CD4-positive, CD25-positive, alpha-beta regulatory T cell (primary cell): ENCODE data around the gene THSD7B. TPM values are rescaled to one million over a fixed set of nuclear protein-coding genes. Genes with fewer than 3 reads are reported as not detected.

Source experiments
- ATAC-seq, 2 donors: fragments of 150-1000 bp; cut with Tn5 transposase; one replicate each; pipeline ENCODE4 v1.10.0; 2021; ENCODE audit warnings: low read depth in 2 of 2, moderate number of reproducible peaks in 2 of 2, moderate library complexity in 1 of 2
- DNase-seq, 3 donors: peaks; one replicate each; pipeline versions ENCODE4 v3.0.0 to v3.0.0-alpha.2; 2012 to 2022; ENCODE audit warnings: mixed read lengths in 1 of 3
- H3K27ac ChIP-seq: one replicate; pipeline ENCODE4 v1.7.0; 2013; ENCODE audit warnings: mild to moderate bottlenecking, low read length; ENCODE audit not compliant: insufficient read depth, poor library complexity, severe bottlenecking
- H3K27me3 ChIP-seq: one replicate; pipeline ENCODE4 v1.7.0; 2013; ENCODE audit warnings: low read length; ENCODE audit not compliant: control insufficient read depth, insufficient read depth
- H3K36me3 ChIP-seq: one replicate; pipeline ENCODE4 v1.7.0; 2013; ENCODE audit warnings: mild to moderate bottlenecking, low read length, moderate library complexity; ENCODE audit not compliant: control insufficient read depth, insufficient read depth
- H3K4me1 ChIP-seq: 2 replicates; pipeline ENCODE4 v1.7.0; 2013; ENCODE audit warnings: mild to moderate bottlenecking, low read length; ENCODE audit not compliant: insufficient read depth, control insufficient read depth, poor library complexity, severe bottlenecking
- H3K4me3 ChIP-seq: one replicate; pipeline ENCODE4 v1.7.0; 2013; ENCODE audit warnings: low read depth, mild to moderate bottlenecking, low read length, moderate library complexity
- H3K9me3 ChIP-seq, 2 experiments: 1 replicate in 1 of 2; 2 replicates in 1 of 2; pipeline ENCODE4 v1.7.0; 2013; ENCODE audit warnings: low read length in 2 of 2, mild to moderate bottlenecking in 1 of 2, moderate library complexity in 1 of 2; ENCODE audit not compliant: control insufficient read depth in 2 of 2
- H3K27ac Mint-ChIP-seq, 3 donors: one replicate each; pipeline ENCODE4 v1.8.0; 2020 to 2022; ENCODE audit warnings: mild to moderate bottlenecking in 3 of 3, mixed read lengths in 3 of 3, moderate library complexity in 2 of 3
- H3K27me3 Mint-ChIP-seq: one replicate; pipeline ENCODE4 v1.8.0; 2022; ENCODE audit warnings: mild to moderate bottlenecking, mixed read lengths
- H3K36me3 Mint-ChIP-seq: one replicate; pipeline ENCODE4 v1.8.0; 2020; ENCODE audit warnings: mixed read lengths
- H3K4me1 Mint-ChIP-seq, 4 donors: one replicate each; pipeline ENCODE4 v1.8.0; 2020 to 2022; ENCODE audit warnings: mixed read lengths in 4 of 4, mild to moderate bottlenecking in 1 of 4
- H3K4me3 Mint-ChIP-seq, 4 donors: one replicate each; pipeline ENCODE4 v1.8.0; 2020 to 2022; ENCODE audit warnings: mild to moderate bottlenecking in 4 of 4, mixed read lengths in 4 of 4, moderate library complexity in 3 of 4
- H3K9me3 Mint-ChIP-seq, 7 donors: one replicate each; pipeline ENCODE4 v1.8.0; 2020 to 2022; ENCODE audit warnings: mixed read lengths in 7 of 7, mild to moderate bottlenecking in 3 of 7, moderate library complexity in 2 of 7
- polyA plus RNA-seq, 4 donors: library from polyadenylated mRNA; unstranded; fragments of 300-500 nt; fragmentation: Illumina TruSeq; gene quantifications; one replicate each; pipeline ENCODE4 v1.2.3, GENCODE V29; 2021
- total RNA-seq: library from RNA; stranded (reverse); gene quantifications from one replicate; pipeline ENCODE4 v1.2.3, GENCODE V29; 2022

Gene THSD7B
- total and polyA plus RNA-seq, 5 donors from 2014 or later = not detected

GRCh38 chr2:136871424-136871823 lies 106.1 kb downstream of the THSD7B start:
- peaks cover 6% of the 10 kb centered on the region for H3K27me3 Mint-ChIP-seq
- H3K4me3 Mint-ChIP-seq = no peak overlapping the region
- ATAC-seq (no peak), DNase-seq (no peak)
- no peaks in the 10 kb centered on the region for H3K4me1 ChIP-seq
- H3K27ac Mint-ChIP-seq = no peak overlapping the region
- no peaks in the 10 kb centered on the region for H3K36me3 ChIP-seq
- no peaks in the 10 kb centered on the region for H3K27me3 ChIP-seq
- no peaks in the 10 kb centered on the region for H3K9me3 ChIP-seq
- no peaks in the 10 kb centered on the region for H3K4me1 Mint-ChIP-seq
- H3K4me3 ChIP-seq = no peak overlapping the region
- no peak overlapping the region for H3K27ac ChIP-seq
- peaks cover 0 to 3% (median 0%) of the 10 kb centered on the region in 7 donors for H3K9me3 Mint-ChIP-seq
- no peaks in the 10 kb centered on the region for H3K36me3 Mint-ChIP-seq

GRCh38 chr2:136874258-136874657 lies 108.9 kb downstream of the THSD7B start:
- Histone ChIP-seq H3K4me3 (no peak overlapping the region), H3K27me3 (no peaks in the 10 kb centered on the region), H3K27ac (no peak overlapping the region), H3K4me1 (no peaks in the 10 kb centered on the region), H3K36me3 (no peaks in the 10 kb centered on the region), H3K9me3 (no peaks in the 10 kb centered on the region)
- Mint-ChIP-seq H3K27ac (no peak overlapping the region), H3K36me3 (no peaks in the 10 kb centered on the region), H3K4me1 (no peaks in the 10 kb centered on the region), H3K27me3 (peaks cover 6% of the 10 kb centered on the region), H3K9me3 (peaks cover 0 to 5% (median 0%) of the 10 kb centered on the region in 7 donors), H3K4me3 (no peak overlapping the region)
- DNase-seq (no peak), ATAC-seq (no peak)

GRCh38 chr2:136891100-136891499 lies 125.8 kb downstream of the THSD7B start:
- Mint-ChIP-seq H3K9me3 (peaks cover 0 to 4% (median 0%) of the 10 kb centered on the region in 7 donors), H3K27me3 (no peaks in the 10 kb centered on the region), H3K4me1 (no peaks in the 10 kb centered on the region), H3K27ac (no peak overlapping the region), H3K36me3 (no peaks in the 10 kb centered on the region), H3K4me3 (no peak overlapping the region)
- no peak overlapping the region for H3K27ac ChIP-seq
- no peak overlapping the region for H3K4me3 ChIP-seq
- no peaks in the 10 kb centered on the region for H3K27me3 ChIP-seq
- DNase-seq (no peak), ATAC-seq (no peak)
- no peaks in the 10 kb centered on the region for H3K4me1 ChIP-seq
- H3K9me3 ChIP-seq = no peaks in the 10 kb centered on the region
- no peaks in the 10 kb centered on the region for H3K36me3 ChIP-seq

- Mint-ChIP-seq H3K27me3 (no peaks in the 10 kb centered on the region), H3K27ac (no peak overlapping the region), H3K36me3 (no peaks in the 10 kb centered on the region), H3K9me3 (peaks cover 0 to 1% (median 0%) of the 10 kb centered on the region in 7 donors), H3K4me3 (no peak overlapping the region), H3K4me1 (no peaks in the 10 kb centered on the region)
- H3K4me1 ChIP-seq = no peaks in the 10 kb centered on the region
- ATAC-seq = no peak
- H3K4me3 ChIP-seq = no peak overlapping the region
- no peaks in the 10 kb centered on the region for H3K9me3 ChIP-seq
- H3K27ac ChIP-seq = no peak overlapping the region
- no peaks in the 10 kb centered on the region for H3K36me3 ChIP-seq
- DNase-seq = no peak
- no peaks in the 10 kb centered on the region for H3K27me3 ChIP-seq
Observed at GRCh38 chr2:136894007-136894634, 128.8 kb downstream of the THSD7B start.

- Histone ChIP-seq H3K4me1 (no peaks in the 10 kb centered on the region), H3K36me3 (no peaks in the 10 kb centered on the region), H3K27ac (no peak overlapping the region), H3K27me3 (no peaks in the 10 kb centered on the region), H3K4me3 (no peak overlapping the region), H3K9me3 (no peaks in the 10 kb centered on the region)
- no peak overlapping the region for H3K27ac Mint-ChIP-seq
- no peaks in the 10 kb centered on the region for H3K4me1 Mint-ChIP-seq
- H3K9me3 Mint-ChIP-seq = no peaks in the 10 kb centered on the region
- H3K36me3 Mint-ChIP-seq = no peaks in the 10 kb centered on the region
- H3K4me3 Mint-ChIP-seq = no peak overlapping the region
- DNase-seq = no peak
- ATAC-seq = no peak
- H3K27me3 Mint-ChIP-seq = no peaks in the 10 kb centered on the region
Observed at GRCh38 chr2:136901732-136902131, 136.4 kb downstream of the THSD7B start.

- no peaks in the 10 kb centered on the region for H3K9me3 ChIP-seq
- no peak overlapping the region for H3K4me3 ChIP-seq
- no peak for DNase-seq
- Mint-ChIP-seq H3K4me1 (no peaks in the 10 kb centered on the region), H3K27me3 (no peaks in the 10 kb centered on the region), H3K4me3 (no peak overlapping the region), H3K9me3 (peaks cover 0 to 2% (median 0%) of the 10 kb centered on the region in 7 donors), H3K36me3 (no peaks in the 10 kb centered on the region), H3K27ac (no peak overlapping the region)
- no peaks in the 10 kb centered on the region for H3K36me3 ChIP-seq
- H3K27ac ChIP-seq = no peak overlapping the region
- no peaks in the 10 kb centered on the region for H3K27me3 ChIP-seq
- no peaks in the 10 kb centered on the region for H3K4me1 ChIP-seq
- ATAC-seq = no peak
Observed at GRCh38 chr2:136905779-136906178, 140.4 kb downstream of the THSD7B start.

GRCh38 chr2:136909777-136910176 lies 144.4 kb downstream of the THSD7B start:
- no peaks in the 10 kb centered on the region for H3K27me3 Mint-ChIP-seq
- DNase-seq (no peak), ATAC-seq (no peak)
- Histone ChIP-seq H3K27me3 (no peaks in the 10 kb centered on the region), H3K4me1 (no peaks in the 10 kb centered on the region), H3K9me3 (no peaks in the 10 kb centered on the region), H3K27ac (no peak overlapping the region), H3K4me3 (no peak overlapping the region), H3K36me3 (no peaks in the 10 kb centered on the region)
- H3K4me1 Mint-ChIP-seq = no peaks in the 10 kb centered on the region
- H3K27ac Mint-ChIP-seq = no peak overlapping the region
- no peak overlapping the region for H3K4me3 Mint-ChIP-seq
- peaks cover 0 to 4% (median 4%) of the 10 kb centered on the region in 7 donors for H3K9me3 Mint-ChIP-seq
- H3K36me3 Mint-ChIP-seq = no peaks in the 10 kb centered on the region

- H3K9me3 Mint-ChIP-seq = peaks cover 0 to 4% (median 2%) of the 10 kb centered on the region in 7 donors
- H3K4me3 Mint-ChIP-seq = no peak overlapping the region
- no peaks in the 10 kb centered on the region for H3K4me1 Mint-ChIP-seq
- DNase-seq = no peak
- H3K4me3 ChIP-seq = no peak overlapping the region
- ATAC-seq = no peak
- H3K27me3 Mint-ChIP-seq = no peaks in the 10 kb centered on the region
- H3K36me3 Mint-ChIP-seq = no peaks in the 10 kb centered on the region
- no peaks in the 10 kb centered on the region for H3K36me3 ChIP-seq
- no peak overlapping the region for H3K27ac Mint-ChIP-seq
- H3K27me3 ChIP-seq = no peaks in the 10 kb centered on the region
- no peaks in the 10 kb centered on the region for H3K4me1 ChIP-seq
- H3K27ac ChIP-seq = no peak overlapping the region
- H3K9me3 ChIP-seq = no peaks in the 10 kb centered on the region
Observed at GRCh38 chr2:136916131-136916530, 150.8 kb downstream of the THSD7B start.
